GDM1 (cell line): ENCODE data around the gene CWF19L2.

Experiments used
- DNase-seq: peaks from one replicate; lab custom pipeline; 2025; lab: John Stamatoyannopoulos, UW

Gene CWF19L2

DNA sequence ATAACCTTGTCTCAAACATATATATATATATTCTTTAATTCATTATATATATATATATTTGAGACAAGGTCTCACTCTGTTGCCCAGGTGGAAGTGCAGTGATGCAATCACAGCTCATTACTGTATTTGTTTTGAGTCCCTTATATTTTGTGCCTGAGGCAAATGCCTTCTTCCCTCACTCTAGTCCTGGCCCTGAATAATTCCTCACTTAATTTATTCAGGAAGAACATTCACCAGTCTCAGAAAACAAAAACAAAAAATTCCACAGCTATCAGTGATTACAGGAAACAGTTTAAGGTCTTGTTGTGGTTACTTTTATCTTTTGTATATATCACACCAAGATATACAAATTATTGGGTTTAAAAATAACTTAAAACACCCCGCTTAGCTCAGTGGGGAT is 155.7 kb downstream of the CWF19L2 start:
- DNase-seq: no peak

DNA sequence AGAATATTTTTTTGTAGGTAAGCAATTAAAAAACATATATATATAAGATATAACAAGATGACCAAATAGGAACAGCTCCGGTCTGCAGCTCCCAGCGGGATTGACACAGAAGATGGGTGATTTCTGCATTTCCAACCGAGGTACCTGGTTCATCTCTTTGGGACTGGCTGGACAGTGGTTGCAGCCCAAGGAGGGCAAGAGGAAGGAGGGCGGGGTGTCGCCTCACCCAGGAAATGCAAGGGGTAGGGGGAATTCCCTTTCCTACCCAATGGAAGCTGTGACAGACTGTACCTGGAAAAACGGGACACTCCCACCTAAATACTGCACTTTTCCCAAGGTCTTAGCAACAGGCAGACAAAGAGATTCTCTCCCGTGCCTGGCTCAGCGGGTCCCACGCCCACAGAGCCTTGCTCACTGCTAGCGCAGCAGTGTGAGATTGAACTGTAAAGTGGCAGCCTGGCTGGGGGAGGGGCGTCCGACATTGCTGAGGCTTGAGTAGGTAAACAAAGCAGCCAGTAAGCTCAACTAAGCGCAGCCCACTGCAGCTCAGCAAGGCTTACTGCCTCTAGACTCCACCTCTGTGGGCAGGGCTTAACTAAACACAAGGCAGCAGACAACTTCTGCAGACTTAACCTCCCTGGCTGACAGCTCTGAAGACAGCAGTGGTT is 163.8 kb downstream of the CWF19L2 start:
- DNase-seq: no peak

DNA sequence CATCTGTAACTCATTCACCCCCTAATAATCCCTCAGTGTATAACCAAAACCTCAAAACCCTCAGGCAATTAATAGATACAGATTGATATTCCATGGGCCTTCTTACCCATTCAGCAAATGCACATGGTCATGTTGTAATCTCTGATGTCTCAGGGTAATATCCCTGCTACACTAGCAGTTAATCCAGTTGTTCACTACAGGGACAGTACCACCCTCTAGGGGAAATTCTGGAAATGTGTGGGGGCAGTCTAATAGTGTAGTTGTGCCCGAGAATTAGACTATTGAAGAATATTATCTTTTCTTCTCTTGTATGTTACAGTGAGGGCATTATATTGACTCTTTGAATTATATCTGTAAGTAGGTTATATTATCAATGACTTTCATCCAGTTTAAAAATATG is 175.4 kb downstream of the CWF19L2 start:
- no peak for DNase-seq
